H9 (cell line): ENCODE data around the gene NARS2. TPM values are rescaled to one million over a fixed set of nuclear protein-coding genes. Genes with fewer than 3 reads are reported as not detected.

Experiments used
- DNase-seq: peaks from one replicate; pipeline ENCODE4 v3.0.0-alpha.2; 2017
- H2AFZ ChIP-seq: one replicate; pipeline ENCODE4 v1.6.1; 2013; ENCODE audit warnings: mild to moderate bottlenecking, low read length, control low read depth, moderate library complexity
- H2AK5ac ChIP-seq: 2 replicates; pipeline ENCODE4 v1.6.1; 2013; ENCODE audit warnings: low read length, control low read depth, mixed read lengths; ENCODE audit not compliant: insufficient read length
- H2BK120ac ChIP-seq: one replicate; pipeline ENCODE4 v1.6.1; 2013; ENCODE audit warnings: low read depth, mild to moderate bottlenecking, low read length, control low read depth, inconsistent platforms; ENCODE audit not compliant: poor library complexity, severe bottlenecking
- H2BK12ac ChIP-seq: 2 replicates; pipeline ENCODE4 v1.6.1; 2013; ENCODE audit warnings: low read length, control low read depth, mixed read lengths, low read depth; ENCODE audit not compliant: insufficient read length
- H2BK15ac ChIP-seq: 2 replicates; pipeline ENCODE4 v1.6.1; 2013; ENCODE audit warnings: low read depth, low read length, control low read depth
- H2BK20ac ChIP-seq: one replicate; pipeline ENCODE4 v1.6.1; 2013; ENCODE audit warnings: low read depth, mild to moderate bottlenecking, low read length, control low read depth, inconsistent platforms; ENCODE audit not compliant: poor library complexity, severe bottlenecking
- H2BK5ac ChIP-seq: 2 replicates; pipeline ENCODE4 v1.6.1; 2013; ENCODE audit warnings: low read length, control low read depth, mixed read lengths; ENCODE audit not compliant: insufficient read length
- H3K14ac ChIP-seq: 2 replicates; pipeline ENCODE4 v1.6.1; 2013; ENCODE audit warnings: low read length, control low read depth; ENCODE audit not compliant: insufficient read depth
- H3K18ac ChIP-seq: 2 replicates; pipeline ENCODE4 v1.6.1; 2013; ENCODE audit warnings: low read depth, mild to moderate bottlenecking, mixed read lengths, low read length, control low read depth; ENCODE audit not compliant: insufficient read length
- H3K23ac ChIP-seq: 2 replicates; pipeline ENCODE4 v1.6.1; 2013; ENCODE audit warnings: low read length, control low read depth, mixed read lengths, low read depth; ENCODE audit not compliant: insufficient read length
- H3K23me2 ChIP-seq: 2 replicates; pipeline ENCODE4 v1.6.1; 2013; ENCODE audit warnings: low read depth, mild to moderate bottlenecking, mixed read lengths, low read length, control low read depth; ENCODE audit not compliant: insufficient read length, poor library complexity, severe bottlenecking
- H3K27ac ChIP-seq: 2 replicates; pipeline ENCODE4 v1.5.1; 2013; ENCODE audit warnings: low read length, control low read depth, mixed read lengths, low read depth; ENCODE audit not compliant: insufficient read length
- H3K27me3 ChIP-seq: 2 replicates; pipeline ENCODE4 v1.6.1; 2013; ENCODE audit warnings: low read length, control low read depth, inconsistent platforms; ENCODE audit not compliant: insufficient read depth
- H3K4ac ChIP-seq: 2 replicates; pipeline ENCODE4 v1.6.1; 2013; ENCODE audit warnings: low read depth, mild to moderate bottlenecking, control low read depth, inconsistent platforms, low read length, moderate library complexity
- H3K4me1 ChIP-seq: 2 replicates; pipeline ENCODE4 v1.6.1; 2013; ENCODE audit warnings: low read length, control low read depth, inconsistent platforms; ENCODE audit not compliant: insufficient read depth
- H3K4me2 ChIP-seq: 2 replicates; pipeline ENCODE4 v1.6.1; 2013; ENCODE audit warnings: low read length, control low read depth, mixed read lengths; ENCODE audit not compliant: insufficient read length, insufficient read depth
- H3K56ac ChIP-seq: 2 replicates; pipeline ENCODE4 v1.6.1; 2013; ENCODE audit warnings: low read depth, mild to moderate bottlenecking, mixed read lengths, low read length, control low read depth; ENCODE audit not compliant: insufficient read length
- H3K79me1 ChIP-seq: 2 replicates; pipeline ENCODE4 v1.6.1; 2013; ENCODE audit warnings: low read depth, mild to moderate bottlenecking, moderate library complexity, low read length, control low read depth, inconsistent platforms; ENCODE audit not compliant: insufficient read depth, poor library complexity, severe bottlenecking
- H3K79me2 ChIP-seq: 2 replicates; pipeline ENCODE4 v1.6.1; 2013; ENCODE audit warnings: low read length, control low read depth, inconsistent platforms; ENCODE audit not compliant: insufficient read depth
- H3K9ac ChIP-seq: 2 replicates; pipeline ENCODE4 v1.6.1; 2013; ENCODE audit warnings: low read length, control low read depth, mixed read lengths; ENCODE audit not compliant: insufficient read length; ENCODE audit errors: extremely low read depth
- H3K9me3 ChIP-seq: one replicate; pipeline ENCODE4 v1.6.1; 2013; ENCODE audit warnings: low read depth, low read length, inconsistent platforms; ENCODE audit not compliant: control insufficient read depth
- H3T11ph ChIP-seq: one replicate; pipeline ENCODE4 v1.6.1; 2013; ENCODE audit warnings: mild to moderate bottlenecking, low read length, control low read depth, inconsistent platforms
- H4K20me1 ChIP-seq: one replicate; pipeline ENCODE4 v1.6.1; 2013; ENCODE audit not compliant: control insufficient read depth, insufficient read length, insufficient read depth
- H4K5ac ChIP-seq: 2 replicates; pipeline ENCODE4 v1.6.1; 2013; ENCODE audit warnings: low read depth, mild to moderate bottlenecking, mixed read lengths, low read length, control low read depth; ENCODE audit not compliant: insufficient read length
- H4K8ac ChIP-seq: replicated peaks from 2 replicates; pipeline ENCODE4 v1.6.1; 2013; ENCODE audit warnings: low read length, control low read depth, mixed read lengths, low read depth; ENCODE audit not compliant: insufficient read length
- H4K91ac ChIP-seq: 2 replicates; pipeline ENCODE4 v1.6.1; 2013; ENCODE audit warnings: low read depth, mild to moderate bottlenecking, moderate library complexity, mixed read lengths, low read length, control low read depth; ENCODE audit not compliant: insufficient read length
- H3K27ac Mint-ChIP-seq, 3 experiments: 2 replicates in 2 of 3; 3 replicates in 1 of 3; pipeline ENCODE4 v1.8.0; 2020 to 2021; ENCODE audit warnings: mixed read lengths in 3 of 3, mild to moderate bottlenecking in 1 of 3, moderate library complexity in 1 of 3
- H3K27me3 Mint-ChIP-seq: 2 replicates; pipeline ENCODE4 v1.8.0; 2021; ENCODE audit warnings: low read depth, mild to moderate bottlenecking, moderate library complexity, mixed read lengths
- H3K36me3 Mint-ChIP-seq, 3 experiments: 2 replicates in 2 of 3; 3 replicates in 1 of 3; pipeline ENCODE4 v1.8.0; 2020 to 2021; ENCODE audit warnings: low read depth in 3 of 3, mixed read lengths in 3 of 3; ENCODE audit not compliant: insufficient read depth in 1 of 3
- H3K4me1 Mint-ChIP-seq, 2 experiments: 2 replicates each; pipeline ENCODE4 v1.8.0; 2020; ENCODE audit warnings: mixed read lengths in 2 of 2
- H3K4me3 Mint-ChIP-seq, 2 experiments: 2 replicates in 1 of 2; 3 replicates in 1 of 2; pipeline ENCODE4 v1.8.0; 2020 to 2021; ENCODE audit warnings: mild to moderate bottlenecking in 2 of 2, mixed read lengths in 2 of 2, moderate library complexity in 1 of 2
- H3K9me3 Mint-ChIP-seq, 2 experiments: 2 replicates in 1 of 2; 3 replicates in 1 of 2; pipeline ENCODE4 v1.8.0; 2020; ENCODE audit warnings: mild to moderate bottlenecking in 2 of 2, mixed read lengths in 2 of 2, moderate library complexity in 1 of 2
- CTCF ChIP-seq: fragments of 200-600 bp; sonication (generic); conservative IDR thresholded peaks from 3 replicates; pipeline ENCODE4 v1.8.0; 2021; ENCODE audit warnings: antibody characterized with exemption, mild to moderate bottlenecking
- WGBS: extraction: QIAGEN DNeasy Blood & Tissue Kit; methylation state at CpG from one replicate; pipeline ENCODE4 v1.1.7; 2013; ENCODE audit warnings: missing lambda C conversion rate, low lambda C conversion rate, mixed read lengths; ENCODE audit not compliant: insufficient read length; ENCODE audit errors: extremely low coverage; 5-methylcytosine and 5-hydroxymethylcytosine counted together
- total RNA-seq: library from RNA; stranded (reverse); gene quantifications from 2 replicates; pipeline ENCODE4 v1.2.1, GENCODE V29; 2021

NARS2 gene
- total RNA-seq, 1 experiment from 2014 or later, result 29.7 TPM

GRCh38 chr11:78406568-78407196 lies 168.0 kb downstream of the NARS2 start:
- H3K9me3 Mint-ChIP-seq, result peaks cover 5 to 6% of the 10 kb centered on the region in 2 experiments; a peak in 4 of 5 replicates
- H3K27me3 ChIP-seq, result no peaks in the 10 kb centered on the region
- no peak overlapping the region for H4K91ac ChIP-seq
- no peaks in the 10 kb centered on the region for H3K9me3 ChIP-seq
- no peak overlapping the region for H3K23ac ChIP-seq
- peaks cover 4 to 9% (median 7%) of the 10 kb centered on the region in 3 experiments; a peak in 6 of 7 replicates for H3K36me3 Mint-ChIP-seq
- no peak overlapping the region for H3K27ac ChIP-seq
- no peak overlapping the region for H2BK15ac ChIP-seq
- H3K27ac Mint-ChIP-seq, result no peak overlapping the region
- no peak overlapping the region for H4K5ac ChIP-seq
- H2BK12ac ChIP-seq, result no peak overlapping the region
- H2BK120ac ChIP-seq, result no peak overlapping the region
- H3K18ac ChIP-seq, result no peak overlapping the region
- H3K4me1 Mint-ChIP-seq, result no peaks in the 10 kb centered on the region
- no peak overlapping the region for H4K8ac ChIP-seq
- no peaks in the 10 kb centered on the region for H3K79me2 ChIP-seq
- H3K9ac ChIP-seq, result no peak overlapping the region
- DNase-seq, result no peak
- H3K4ac ChIP-seq, result no peak overlapping the region
- H3K14ac ChIP-seq, result no peak overlapping the region
- H3K4me3 Mint-ChIP-seq, result no peak overlapping the region
- no peak overlapping the region for H3K4me2 ChIP-seq
- no peak overlapping the region for H2BK20ac ChIP-seq
- H2BK5ac ChIP-seq, result no peak overlapping the region
- no peak overlapping the region for H3K56ac ChIP-seq
- no peaks in the 10 kb centered on the region for H3K23me2 ChIP-seq
- H2AFZ ChIP-seq, result no peak overlapping the region
- no peaks in the 10 kb centered on the region for H3K79me1 ChIP-seq
- WGBS, result no CpG with 5 or more reads among the region's 3 CpGs
- H2AK5ac ChIP-seq, result no peak overlapping the region
- 0 out of 2 replicates have a peak, but pooled peaks cover 2% of the 10 kb centered on the region for H3K27me3 Mint-ChIP-seq
- no peaks in the 10 kb centered on the region for H3K4me1 ChIP-seq
- TF ChIP-seq CTCF, result no peak
- no peak overlapping the region for H3T11ph ChIP-seq
- no peaks in the 10 kb centered on the region for H4K20me1 ChIP-seq
